HL-60 (cell line): Measurements from ENCODE around the gene WWP2.

Source experiments
- CTCF ChIP-seq: IDR thresholded peaks from one replicate; pipeline ENCODE4 v1.5.1; 2011; ENCODE audit warnings: low read length, control low read depth, inconsistent platforms; ENCODE audit not compliant: insufficient read depth
- GABPA ChIP-seq: IDR thresholded peaks from 2 replicates; pipeline ENCODE4 v1.6.1; 2012; ENCODE audit warnings: low read depth
- POLR2AphosphoS5 ChIP-seq: IDR thresholded peaks from 2 replicates; pipeline ENCODE4 v1.6.1; 2012; ENCODE audit warnings: low read depth
- REST ChIP-seq: IDR thresholded peaks from 2 replicates; pipeline ENCODE4 v1.6.1; 2012; ENCODE audit warnings: low read depth; ENCODE audit not compliant: insufficient replicate concordance
- SPI1 ChIP-seq: IDR thresholded peaks from 2 replicates; pipeline ENCODE4 v1.6.1; 2012; ENCODE audit warnings: low read depth, mild to moderate bottlenecking, borderline replicate concordance

- TF ChIP-seq CTCF = no peak
- no peak for TF ChIP-seq POLR2AphosphoS5
- TF ChIP-seq GABPA = no peak
- TF ChIP-seq REST = no peak
- TF ChIP-seq SPI1 = no peak
These were observed 155.2 kb downstream of the WWP2 start for GRCh38 chr16:69917311-69917710.
